Mammary epithelial cell (primary cell): ENCODE measurements around the gene TECTA.

ENCODE experiments used
- EZH2 ChIP-seq: IDR thresholded peaks from 2 replicates; pipeline ENCODE4 v1.6.1; 2012; ENCODE audit warnings: low read length, inconsistent platforms, borderline replicate concordance
- TF ChIP-seq, protein P1 (sequence below), 2 donors: IDR thresholded peaks in 1 of 2; conservative IDR thresholded peaks in 1 of 2; 2 replicates each; pipeline ENCODE4 v1.5.1; 2011 to 2012; ENCODE audit warnings: inconsistent platforms in 2 of 2, low read length in 2 of 2, mild to moderate bottlenecking in 2 of 2, control low read depth in 1 of 2, low read depth in 1 of 2; ENCODE audit not compliant: insufficient read depth in 1 of 2; ENCODE audit errors: extremely low read depth in 1 of 2

DNA sequence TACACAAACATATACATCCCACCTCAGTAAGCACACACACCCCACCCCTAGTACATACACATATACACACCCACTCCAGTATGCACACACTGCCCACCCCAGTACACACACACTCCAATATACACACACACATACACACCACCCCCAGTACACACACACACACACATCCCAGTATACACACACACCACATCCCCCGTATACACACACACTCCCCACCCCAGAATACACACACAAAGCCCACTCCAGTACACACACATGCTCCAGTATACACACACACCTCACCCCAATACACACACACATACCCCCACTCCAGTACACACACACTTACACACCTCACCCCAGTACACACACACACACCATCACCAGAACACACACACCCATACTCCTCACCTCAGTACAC is 7.4 kb downstream of the TECTA start:
- no peak for TF ChIP-seq EZH2
- TF ChIP-seq, protein P1, sequence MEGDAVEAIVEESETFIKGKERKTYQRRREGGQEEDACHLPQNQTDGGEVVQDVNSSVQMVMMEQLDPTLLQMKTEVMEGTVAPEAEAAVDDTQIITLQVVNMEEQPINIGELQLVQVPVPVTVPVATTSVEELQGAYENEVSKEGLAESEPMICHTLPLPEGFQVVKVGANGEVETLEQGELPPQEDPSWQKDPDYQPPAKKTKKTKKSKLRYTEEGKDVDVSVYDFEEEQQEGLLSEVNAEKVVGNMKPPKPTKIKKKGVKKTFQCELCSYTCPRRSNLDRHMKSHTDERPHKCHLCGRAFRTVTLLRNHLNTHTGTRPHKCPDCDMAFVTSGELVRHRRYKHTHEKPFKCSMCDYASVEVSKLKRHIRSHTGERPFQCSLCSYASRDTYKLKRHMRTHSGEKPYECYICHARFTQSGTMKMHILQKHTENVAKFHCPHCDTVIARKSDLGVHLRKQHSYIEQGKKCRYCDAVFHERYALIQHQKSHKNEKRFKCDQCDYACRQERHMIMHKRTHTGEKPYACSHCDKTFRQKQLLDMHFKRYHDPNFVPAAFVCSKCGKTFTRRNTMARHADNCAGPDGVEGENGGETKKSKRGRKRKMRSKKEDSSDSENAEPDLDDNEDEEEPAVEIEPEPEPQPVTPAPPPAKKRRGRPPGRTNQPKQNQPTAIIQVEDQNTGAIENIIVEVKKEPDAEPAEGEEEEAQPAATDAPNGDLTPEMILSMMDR (conservative IDR thresholded peaks at IDR 0.05 in 1 of 2, IDR thresholded peaks at IDR 0.05 in 1 of 2; ENCODE audit: extremely low read depth in 1 of 2, insufficient read depth in 1 of 2, low read depth in 1 of 2, low read length in 2 of 2) = no peak
